HG02981 (cell line): ENCODE measurements around the gene TMEM132A.
A peak's percentile ranks its signal among the peaks of the same experiment; 100 is the strongest.
"Not testable (repeated sequence)": the region's sequence is repeated elsewhere in the genome, so short reads cannot be mapped to it uniquely, and the experiment has no call there.

Source experiments
- ATAC-seq: cut with Tn5 transposase; IDR thresholded peaks from one replicate; pipeline ENCODE4 v1.9.1; 2021; ENCODE audit warnings: mild to moderate bottlenecking, moderate library complexity; ENCODE audit not compliant: unreplicated experiment

TMEM132A gene

GRCh38 chr11:60905551-60906113 lies 18.6 kb upstream of the TMEM132A start:
- ATAC-seq, result no peak

DNA sequence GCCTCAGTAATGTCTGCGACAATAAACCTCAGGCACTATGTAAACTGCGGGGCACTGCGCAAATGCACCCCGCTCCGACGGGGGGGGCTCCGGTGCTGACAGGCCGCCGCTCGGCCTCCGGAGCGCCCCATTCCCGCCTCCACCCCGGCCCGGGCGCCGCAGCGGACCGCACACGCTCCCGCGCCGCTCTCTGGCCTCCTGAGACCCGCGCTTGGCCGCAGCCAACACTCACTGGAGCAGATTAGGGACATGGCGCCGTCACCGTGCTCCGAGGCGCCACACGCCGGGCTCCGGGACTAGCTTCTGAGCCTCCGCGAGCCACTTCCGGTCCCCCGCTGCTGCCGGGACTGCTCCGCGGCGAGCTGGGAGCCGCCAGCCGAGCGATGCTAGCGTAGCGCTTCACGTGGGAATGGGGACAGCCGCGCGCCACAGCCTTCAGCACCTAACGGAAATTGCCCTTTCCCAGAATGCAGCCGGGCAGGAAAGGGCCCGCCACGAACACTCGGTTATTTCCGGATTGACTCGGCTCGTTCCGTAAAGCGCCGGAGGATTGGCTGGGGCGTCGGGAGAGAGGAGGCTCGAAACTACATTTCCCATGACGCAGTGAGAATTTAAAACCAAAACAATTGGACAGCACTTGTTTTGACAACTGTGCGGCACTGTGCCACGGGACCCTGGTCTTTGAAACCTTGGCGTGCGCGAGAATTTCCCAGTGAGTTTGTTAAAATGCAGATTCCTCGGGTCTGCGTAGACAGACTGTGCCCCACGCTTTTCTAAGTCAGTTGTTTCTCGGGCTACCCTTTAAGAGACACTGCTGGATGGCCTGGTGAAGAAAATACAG lies 17.9 kb upstream of the TMEM132A start, which contains the start of gene PRPF19:
Gene PRPF19 (minus strand): TSS at position 454 of the 841 bp plus-strand sequence. CDS start 203 bp downstream, at position 251.
- peak; percentile 71 for ATAC-seq

DNA sequence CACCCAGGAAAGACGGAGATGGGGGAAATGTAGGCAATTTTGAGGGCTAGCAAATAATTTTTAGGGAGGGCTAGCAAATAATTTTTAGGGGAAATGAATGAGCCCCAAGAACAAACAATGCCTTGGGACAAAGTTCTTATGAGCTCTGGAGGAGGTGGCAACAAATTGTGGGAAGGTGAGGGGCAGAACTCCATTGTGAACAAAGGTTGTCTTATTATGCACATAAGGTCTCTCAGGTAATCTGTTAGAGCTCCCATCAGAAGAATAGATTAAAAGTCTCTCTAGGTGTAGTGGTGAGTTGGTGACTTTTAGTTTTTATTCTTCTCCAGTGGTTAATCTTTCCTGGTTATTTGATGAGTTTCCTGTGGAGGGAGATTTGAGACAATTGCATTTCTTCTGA lies 15.5 kb upstream of the TMEM132A start:
- no peak for ATAC-seq

DNA sequence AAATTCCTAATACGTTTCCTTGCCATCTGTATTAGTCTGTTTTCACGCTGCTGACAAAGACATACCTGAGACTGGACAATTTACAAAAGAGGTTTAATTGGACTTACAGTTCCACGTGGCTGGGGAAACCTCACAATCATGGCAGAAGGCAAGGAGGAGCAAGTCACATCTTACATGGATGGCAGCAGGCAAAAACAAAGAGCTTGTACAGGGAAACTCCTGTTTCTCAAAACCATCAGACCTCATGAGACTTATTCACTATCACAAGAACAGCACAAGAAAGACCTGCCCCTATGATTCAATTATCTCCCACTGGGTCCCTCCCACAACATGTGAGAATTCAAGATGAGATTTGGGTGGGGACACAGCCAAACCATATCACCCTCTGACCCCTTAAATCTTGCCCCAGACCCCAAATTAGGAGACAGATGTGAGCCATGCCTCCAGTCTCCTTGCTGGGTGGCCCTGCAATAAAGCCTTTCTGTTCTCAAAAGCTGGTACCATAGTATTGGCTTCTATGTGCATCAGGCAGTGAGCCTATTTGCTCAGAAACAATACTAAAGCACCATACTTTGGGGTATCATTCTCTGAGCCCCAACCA lies 14.5 kb upstream of the TMEM132A start:
- ATAC-seq, result not testable (repeated sequence)

GRCh38 chr11:60910281-60910687 lies 14.0 kb upstream of the TMEM132A start:
- peak; percentile 30 for ATAC-seq

DNA sequence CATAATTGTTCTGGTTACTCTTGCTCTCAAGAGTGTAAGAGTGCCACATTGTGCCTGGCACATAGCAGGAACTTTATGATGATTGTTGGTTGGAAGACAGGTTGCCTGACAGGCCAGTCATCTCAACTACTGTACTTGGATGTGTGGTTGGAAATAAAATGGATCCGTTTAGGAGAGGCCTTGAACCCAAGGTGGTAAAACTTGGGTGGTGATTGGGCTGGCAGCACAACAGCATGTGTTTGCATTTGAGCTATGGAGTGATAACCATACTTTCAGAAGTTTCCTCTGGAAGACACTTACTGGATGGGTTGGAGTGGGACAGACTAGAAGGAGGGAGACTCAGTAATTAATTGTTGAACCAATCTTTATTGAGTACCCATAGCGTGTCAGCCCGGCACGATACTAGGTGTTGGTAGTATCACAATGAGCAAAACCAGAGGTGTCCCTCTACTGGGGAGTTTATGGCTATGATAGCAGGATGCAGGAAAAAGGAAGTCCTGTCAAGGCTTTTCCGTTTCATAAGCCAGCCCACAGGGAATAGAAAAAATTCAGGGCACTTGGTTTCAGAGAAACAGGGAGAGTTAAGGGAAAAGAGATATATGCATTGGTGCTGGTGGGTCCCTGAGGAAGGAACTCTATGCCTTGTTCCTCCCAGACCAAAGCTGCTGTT lies 13.4 kb upstream of the TMEM132A start:
- ATAC-seq, result no peak

- no peak for ATAC-seq
These were observed 11.9 kb upstream of the TMEM132A start for GRCh38 chr11:60912223-60912850.

DNA sequence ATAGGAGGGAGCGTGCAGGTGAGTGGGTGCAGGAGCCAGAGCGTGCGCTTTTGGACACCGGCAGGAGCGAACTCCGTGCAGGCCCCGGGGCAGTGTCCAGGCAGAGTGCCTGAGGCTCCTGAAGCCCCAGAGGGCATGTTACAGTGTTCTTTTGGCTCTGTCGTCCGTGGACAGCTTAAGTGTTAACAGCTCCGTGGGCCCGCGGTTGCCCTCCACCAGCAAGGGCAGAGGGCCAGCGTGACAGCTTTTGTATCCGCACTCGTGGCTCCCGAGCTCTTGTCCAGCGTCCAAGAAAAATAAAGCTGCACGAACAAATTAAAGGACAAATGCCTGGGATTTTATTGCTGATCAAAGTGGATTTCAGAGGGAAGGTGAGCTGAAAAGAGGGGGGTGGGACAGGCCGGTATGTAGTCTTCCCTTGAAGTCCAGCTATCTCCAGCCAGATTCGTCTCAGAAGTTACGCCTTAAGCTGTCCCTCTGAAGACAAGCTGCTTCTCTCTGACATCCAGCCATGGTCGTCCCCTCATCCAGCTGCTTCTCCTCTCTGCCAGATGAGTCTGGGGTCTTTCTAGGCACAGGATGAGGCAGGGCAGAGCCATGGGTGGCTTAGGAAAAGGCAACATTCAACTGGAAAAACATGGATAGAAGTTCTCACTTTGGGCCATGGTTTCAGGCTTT lies 11.3 kb upstream of the TMEM132A start:
- ATAC-seq, result no peak

GRCh38 chr11:60913793-60914632 lies 10.2 kb upstream of the TMEM132A start, which contains the start of gene TMEM109:
TMEM109 (plus strand) TSS chr11:60914158; CDS start chr11:60919694, 5,536 bp downstream.
- ATAC-seq, result peak; percentile 39

DNA sequence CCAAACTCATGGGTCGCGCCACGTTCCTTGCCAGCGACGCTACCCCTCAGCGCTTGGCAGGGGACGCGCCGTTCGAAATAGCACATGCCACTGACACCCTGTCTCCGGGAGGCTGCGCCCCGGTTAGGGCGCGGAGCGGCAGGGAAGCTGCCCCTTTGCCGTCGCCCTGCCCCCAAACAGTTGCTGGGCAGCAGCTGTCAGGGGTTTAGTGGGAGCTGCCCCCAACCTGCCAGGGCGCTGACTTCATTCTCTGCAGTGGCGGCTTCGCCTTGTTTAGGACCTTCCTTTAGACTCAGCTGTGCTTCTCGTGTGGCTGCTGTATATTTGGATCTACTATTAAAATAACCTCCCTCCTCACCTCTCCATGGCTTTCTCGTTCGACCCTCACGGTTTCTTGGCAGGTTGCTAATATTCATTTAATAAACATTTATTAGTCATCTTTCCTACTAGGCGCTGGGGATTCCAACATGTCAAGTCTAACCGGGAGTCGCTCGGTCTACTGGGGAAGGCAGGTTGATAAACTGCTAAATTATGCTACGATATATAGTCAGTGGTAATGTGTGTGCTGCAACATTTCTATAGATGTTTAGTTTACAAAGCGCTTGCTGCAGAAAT lies 9.5 kb upstream of the TMEM132A start:
- no peak for ATAC-seq

GRCh38 chr11:60915248-60915914 lies 8.9 kb upstream of the TMEM132A start:
- peak; percentile 35 for ATAC-seq

- no peak for ATAC-seq
These were observed 7.5 kb upstream of the TMEM132A start for GRCh38 chr11:60916669-60917206.

DNA sequence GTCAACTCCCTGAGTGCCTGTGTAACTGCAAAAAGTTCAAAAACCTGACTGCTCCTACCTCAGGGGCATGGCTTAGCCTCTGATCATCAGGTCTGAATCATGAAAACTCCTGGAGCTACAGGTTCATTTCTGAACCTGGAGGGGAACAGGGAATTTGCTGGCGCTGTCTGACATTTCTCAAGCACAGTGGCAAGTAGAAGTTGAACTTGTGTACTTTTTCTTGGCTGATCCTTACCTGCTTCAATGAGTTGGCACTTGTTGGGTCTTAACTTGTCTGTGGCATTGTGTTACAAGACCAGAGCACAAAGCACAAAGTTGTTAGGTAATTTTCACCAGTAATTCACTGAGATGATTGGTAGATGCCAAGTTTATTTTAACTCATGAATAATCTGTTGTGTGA lies 7.0 kb upstream of the TMEM132A start:
- ATAC-seq, result no peak

GRCh38 chr11:60918251-60918938 lies 5.9 kb upstream of the TMEM132A start:
- ATAC-seq, result no peak

DNA sequence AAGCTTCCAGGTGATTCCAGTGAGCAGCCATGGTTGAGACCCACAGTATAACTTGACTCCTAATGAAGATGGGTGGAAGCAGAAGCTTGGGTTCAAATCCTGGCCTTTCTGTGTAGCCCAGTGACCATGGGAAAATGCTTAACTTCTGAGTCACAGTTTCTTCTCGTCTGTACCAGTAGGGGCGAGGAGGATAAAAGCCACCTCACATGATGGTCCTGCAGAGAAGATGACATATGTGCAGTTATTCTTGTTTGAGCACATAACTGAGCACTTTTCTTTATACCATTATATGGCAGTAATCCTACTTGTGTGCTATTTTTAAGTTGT lies 5.4 kb upstream of the TMEM132A start:
- no peak for ATAC-seq

DNA sequence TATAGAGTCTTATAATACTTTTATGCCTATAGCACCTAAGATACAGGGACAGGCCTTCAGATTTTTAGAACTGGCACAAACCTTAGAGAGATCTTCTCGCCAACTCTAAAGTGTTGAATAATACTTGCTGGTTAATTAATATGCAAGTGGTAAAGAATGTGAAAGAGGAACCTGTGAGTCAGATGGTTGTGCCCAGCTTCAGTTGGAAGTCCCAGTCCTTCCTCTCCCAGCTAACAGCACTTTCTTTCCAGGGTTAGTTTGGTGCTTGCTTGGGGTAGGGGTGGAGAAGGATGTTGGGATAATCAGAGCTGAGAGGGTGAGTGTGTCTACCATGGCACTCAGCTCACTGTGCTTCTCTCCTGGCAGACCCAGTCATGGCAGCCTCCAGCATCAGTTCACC lies 4.9 kb upstream of the TMEM132A start:
- no peak for ATAC-seq

GRCh38 chr11:60919956-60920355 lies 4.3 kb upstream of the TMEM132A start:
- ATAC-seq, result no peak

DNA sequence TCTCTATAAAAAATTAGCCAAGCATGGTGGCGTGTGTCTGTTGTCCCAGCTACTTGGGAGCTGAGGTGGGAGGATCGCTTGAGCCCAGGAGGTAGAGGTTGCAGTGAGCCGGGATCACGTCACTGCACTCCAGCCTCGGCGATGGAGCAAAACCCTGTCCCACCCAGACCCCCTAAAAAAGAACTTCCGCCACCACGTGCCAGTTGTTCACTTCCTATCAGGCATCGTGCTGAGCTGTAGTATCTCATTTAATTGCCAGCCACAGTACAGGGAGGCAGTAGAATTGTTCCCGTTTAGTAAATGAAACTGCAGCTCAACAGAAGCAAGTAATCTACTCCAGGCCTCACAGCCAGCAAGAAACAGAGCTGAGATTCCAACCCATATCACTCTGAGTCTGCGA lies 3.0 kb upstream of the TMEM132A start:
- ATAC-seq, result no peak
